Stimulated activated CD8-positive, alpha-beta memory T cell treated with anti-CD3 and anti-CD28 coated beads, Interleukin-15, amount 100 ng/mL, for 24 hours (primary cell): Measurements from ENCODE around the gene IRGM.
"Not testable (repeated sequence)": the region's sequence is repeated elsewhere in the genome, so short reads cannot be mapped to it uniquely, and the experiment has no call there.

Experiments
- DNase-seq: peaks from one replicate; pipeline ENCODE4 v3.0.0-alpha.2; 2020; ENCODE audit warnings: low read depth

IRGM gene, protein sequence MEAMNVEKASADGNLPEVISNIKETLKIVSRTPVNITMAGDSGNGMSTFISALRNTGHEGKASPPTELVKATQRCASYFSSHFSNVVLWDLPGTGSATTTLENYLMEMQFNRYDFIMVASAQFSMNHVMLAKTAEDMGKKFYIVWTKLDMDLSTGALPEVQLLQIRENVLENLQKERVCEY

DNA sequence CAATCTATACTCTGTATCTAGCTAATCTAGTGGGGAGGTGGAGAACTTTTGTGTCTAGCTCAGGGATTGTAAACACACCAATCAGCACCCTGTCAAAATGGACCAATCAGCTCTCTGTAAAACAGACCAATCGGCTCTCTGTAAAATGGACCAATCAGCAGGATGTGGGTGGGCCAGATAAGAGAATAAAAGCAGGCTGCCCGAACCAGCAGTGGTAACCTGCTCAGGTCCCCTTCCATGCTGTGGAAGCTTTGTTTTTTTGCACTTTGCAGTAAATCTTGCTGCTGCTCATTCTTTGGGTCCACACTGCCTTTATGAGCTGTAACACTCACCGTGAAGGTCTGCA, at the start of gene IRGM:
IRGM (plus strand) TSS at position 214 of the 346 bp plus-strand sequence. CDS start 1,603 bp downstream, outside the sequence.
- not testable (repeated sequence) for DNase-seq

DNA sequence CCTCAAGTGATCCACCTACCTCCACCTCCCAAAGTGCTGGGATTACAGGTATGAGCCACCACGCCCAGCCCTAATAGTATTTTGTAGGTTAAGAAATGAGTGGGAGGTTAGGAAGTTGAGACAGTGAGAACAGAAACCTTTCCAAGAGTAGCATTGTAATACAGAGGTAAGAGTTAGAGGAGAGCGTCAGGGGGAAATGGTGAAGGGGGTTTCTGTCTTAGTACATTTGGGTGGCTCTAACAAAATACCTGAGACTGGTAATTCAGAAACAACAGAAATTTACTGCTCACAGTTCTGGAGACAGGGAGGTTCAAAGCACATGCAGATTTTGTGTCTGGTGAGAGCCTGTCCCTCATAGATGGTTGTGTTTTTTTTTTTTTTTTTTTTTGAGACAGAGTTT, 48.9 kb upstream of the IRGM start:
- DNase-seq = no peak

DNA sequence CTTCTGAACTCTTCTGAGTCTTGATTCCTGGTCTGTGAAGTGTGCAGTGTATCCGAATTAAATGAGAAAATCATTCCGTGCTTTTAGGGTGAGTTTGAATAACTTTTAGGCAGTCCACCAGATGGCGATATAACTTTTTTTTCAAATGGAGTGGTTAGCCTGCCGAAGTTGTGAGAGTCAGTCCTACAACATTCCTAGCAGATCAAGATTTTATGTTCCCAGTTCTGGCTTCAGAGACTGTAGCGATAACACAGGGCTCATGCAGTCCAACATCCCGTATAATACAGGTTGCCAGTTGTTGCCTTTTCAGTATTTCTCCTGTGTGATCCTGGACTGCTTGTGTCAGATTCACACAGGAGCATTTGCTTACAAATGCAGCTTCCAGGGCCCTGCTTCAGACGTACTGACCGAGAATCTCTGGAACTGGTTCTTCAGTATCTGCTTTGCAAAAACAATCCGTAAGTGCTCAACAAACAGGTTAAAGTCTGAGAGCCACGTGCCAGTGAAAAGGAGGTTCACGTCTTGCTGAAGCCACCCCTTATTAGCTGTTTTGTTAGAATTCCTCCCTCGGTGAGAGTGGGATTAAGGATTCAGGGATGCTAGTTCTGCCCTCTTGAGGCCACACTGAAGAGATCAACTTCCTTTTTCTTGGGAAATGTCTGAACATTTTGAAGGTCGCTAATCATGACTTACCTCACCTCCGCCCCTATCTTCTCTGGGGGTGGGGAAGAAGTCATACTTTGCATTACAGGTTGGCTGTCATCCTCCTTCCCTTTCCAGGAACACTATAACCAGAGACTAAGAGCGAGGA, 45.0 kb upstream of the IRGM start:
- DNase-seq = no peak

DNA sequence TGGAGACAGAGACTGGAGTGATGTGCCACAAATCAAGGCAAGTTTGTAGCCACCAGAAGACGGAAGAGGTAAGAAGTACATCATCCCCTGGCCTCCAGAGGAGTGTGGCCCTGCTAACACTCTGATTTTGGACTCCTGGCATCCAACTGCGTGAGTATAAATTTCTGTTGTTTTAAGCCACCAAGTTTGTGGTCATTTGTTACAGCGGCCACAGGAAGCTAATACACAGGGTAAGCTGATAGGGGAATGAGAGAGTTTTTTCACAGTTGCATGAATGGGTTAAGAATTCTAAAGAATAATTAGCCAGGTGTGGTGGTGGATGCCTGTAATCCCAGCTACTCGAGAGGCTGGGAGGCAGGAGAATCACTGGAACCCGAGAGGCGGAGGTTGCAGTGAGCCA, 41.9 kb upstream of the IRGM start:
- no peak for DNase-seq

DNA sequence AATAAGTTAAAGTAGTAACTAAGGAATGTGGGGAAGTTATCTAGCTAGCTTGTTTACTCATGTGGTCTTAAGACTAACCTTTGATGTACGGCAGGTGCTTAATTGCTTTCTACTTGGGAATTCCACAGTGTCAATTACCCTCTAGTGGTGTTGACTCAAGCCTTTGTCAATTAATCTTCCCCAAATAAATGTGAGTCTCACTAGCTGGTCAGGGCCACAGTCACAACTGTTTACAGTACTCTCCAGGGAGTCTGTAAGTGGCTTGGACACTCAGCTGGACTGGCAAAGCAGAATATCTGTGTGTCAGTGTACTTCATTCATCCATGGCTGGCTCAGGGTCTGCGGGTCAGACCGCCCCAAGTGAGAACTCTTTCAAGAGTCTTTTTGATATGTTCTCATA, 37.0 kb upstream of the IRGM start:
- DNase-seq = no peak

DNA sequence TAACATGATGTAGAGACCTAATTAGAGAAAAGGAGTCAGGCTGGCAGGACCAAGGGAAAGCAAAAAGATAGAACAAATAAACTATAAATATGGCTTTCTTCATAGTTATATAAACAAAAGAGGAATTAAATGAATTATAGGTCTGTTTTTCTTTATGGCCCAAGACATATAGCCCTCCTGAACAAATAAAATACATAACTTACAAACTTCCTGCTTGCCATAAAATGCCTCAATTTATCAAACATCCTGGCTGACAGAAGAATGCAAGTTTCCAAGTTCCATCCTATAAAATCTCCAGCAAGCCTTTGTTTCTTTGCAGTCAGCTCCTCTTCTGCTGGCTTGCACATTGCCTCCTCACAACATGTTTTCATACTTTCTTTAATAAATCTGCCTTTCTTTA, 31.3 kb upstream of the IRGM start:
- DNase-seq = no peak

DNA sequence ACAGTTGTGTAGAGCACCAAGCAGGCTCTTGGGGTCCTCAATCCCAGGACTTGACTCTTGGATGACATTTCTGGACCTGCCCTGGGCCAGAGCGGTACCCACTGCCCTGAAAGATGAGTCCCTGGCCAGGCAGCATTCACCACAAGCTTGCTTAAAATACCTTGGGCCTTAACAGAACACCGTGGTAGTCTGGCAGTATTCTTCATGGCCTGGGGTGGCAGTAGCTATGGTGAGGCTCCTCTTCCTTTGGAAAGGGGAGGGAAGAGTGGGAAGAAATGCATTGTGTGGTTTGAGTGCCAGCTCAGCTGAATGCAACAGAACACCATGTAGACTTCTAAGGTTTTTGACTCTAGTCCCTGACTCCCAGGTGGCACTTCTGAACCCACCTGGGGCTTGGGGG, 29.4 kb upstream of the IRGM start:
- DNase-seq = no peak

DNA sequence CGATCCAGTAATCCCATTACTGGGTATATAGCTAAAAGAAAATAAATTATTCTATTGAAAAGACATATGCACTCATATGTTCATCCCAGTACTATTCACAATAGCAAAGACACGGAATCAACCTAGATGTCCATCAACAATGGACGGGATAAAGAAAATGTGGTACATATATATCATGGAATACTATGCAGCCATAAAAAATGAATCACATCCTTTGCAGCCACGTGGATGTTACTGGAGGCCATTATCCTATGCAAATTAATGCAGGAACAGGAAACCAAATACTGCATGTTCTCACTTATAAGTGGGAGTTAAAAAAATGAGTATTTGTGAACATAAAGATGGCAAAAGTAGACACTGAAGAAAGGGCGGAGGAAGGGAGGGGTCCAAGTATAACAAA, 16.6 kb upstream of the IRGM start:
- DNase-seq = no peak

DNA sequence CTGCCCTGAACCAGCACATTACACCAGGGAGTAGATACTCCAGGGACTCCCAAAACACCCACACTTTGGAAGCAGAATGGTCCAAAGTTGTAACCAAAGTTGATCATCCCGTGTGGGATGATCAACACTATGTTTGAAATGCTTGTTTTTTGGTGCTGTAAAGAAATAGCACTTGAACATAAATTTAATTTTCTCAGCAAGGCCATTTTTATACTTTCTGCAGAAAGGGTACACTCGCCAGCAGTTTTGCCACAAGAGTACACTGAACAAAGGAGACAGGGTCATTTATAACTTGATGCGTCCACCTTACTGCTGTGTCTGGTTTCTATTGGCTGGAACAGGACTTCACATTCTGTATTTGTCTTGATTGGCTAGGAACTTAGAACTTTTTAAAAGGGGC, 14.5 kb upstream of the IRGM start:
- DNase-seq = not testable (repeated sequence)

DNA sequence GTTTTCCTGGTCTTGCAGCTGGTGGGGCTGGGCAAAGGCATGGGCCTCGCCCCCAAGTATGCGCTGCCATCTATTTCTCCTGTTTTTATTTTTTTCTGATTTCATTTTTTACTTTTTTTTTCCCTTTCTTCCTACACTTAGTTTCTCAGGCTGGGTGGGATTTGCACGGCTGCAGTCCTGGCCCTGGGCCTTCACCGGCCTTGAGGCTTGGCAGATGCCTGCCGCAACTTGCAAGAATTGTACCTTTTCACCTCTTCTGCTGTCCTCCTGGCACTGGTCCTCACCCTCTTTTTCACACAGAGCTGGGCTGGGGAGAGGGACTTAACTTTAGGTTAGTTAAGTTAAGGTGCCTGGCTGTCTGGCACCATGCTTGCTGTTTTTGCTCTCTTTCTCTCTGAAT, 10.3 kb upstream of the IRGM start:
- no peak for DNase-seq

DNA sequence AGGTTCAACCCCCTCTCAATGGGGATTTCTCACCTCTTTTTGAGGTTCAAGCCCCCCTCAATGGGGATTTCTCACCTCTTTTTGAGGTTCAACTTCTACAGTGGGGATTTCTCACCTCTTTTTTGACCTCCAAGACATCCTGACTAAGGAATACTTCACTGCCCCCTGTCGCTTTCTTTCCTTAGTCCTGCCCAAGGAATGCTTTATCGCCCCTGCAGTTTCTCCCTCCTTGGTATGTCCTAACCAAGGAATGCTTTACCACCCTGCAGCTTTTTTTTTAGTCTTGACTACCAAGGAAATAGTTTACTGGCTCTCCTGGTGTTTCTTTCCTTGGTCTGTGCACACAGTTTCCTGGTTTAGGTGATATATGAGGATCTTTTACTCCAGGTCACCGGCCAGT, 9.6 kb upstream of the IRGM start:
- DNase-seq = no peak

DNA sequence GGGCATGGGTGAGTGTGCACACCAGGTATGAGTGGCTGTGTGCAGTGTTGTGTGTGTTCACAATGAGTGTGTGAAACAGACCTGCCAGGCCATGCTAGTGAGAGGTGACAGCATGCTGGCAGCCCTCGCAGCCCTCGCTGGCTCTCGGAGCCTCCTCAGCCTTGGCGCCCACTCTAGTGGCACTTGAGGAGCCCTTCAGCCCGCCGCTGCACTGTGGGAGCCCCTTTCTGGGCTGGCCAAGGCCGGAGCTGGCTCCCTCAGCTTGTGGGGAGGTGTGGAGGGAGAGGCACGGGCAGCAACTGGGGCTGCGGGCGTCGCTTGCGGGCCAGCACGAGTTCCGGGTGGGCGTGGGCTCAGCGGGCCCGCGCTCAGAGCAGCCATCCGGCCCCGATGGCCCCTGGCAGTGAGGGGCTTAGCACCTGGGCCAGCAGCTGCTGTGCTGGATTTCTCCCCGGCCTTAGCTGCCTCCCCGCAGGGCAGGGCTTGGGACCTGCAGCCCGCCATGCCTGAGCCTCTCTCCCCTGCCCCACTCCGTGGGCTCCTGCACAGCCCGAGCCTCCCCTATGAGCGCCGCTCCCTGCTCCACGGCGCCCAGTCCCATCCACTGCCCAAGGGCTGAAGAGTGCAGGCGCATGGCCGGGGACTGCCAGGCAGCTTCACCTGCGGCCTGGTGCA, 999 bp upstream of the IRGM start:
- not testable (repeated sequence) for DNase-seq

DNA sequence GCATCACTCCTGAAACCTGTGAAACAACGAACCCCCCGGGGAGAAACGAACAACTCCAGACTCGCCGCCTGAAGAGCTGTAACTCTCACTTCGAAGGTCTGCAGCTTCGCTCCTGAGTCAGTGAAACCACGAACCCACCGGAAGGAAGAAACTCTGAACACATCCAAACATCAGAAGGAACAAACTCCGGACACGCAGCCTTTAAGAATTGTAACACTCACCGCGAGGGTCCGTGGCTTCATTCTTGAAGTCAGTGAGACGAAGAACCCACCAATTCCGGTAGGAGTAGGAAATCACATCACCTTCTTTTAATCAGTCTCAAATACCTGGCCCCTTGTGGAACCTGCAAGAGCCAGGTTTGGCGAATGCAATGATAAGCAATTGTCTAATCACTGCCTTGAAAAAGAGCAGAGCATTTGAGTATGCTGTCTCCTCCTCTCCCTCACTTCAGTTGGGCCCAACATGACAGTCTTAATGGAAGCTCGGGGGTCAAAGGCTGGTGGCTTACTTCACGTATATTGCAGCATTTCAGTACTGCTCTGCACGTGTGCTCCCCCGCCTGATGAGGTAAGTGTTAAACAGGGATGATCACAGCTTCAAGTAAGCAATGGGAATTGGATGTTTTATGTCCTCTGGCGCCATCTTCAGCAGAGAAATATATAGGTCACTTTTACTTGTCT, 473 bp downstream of the IRGM start:
- no peak for DNase-seq

DNA sequence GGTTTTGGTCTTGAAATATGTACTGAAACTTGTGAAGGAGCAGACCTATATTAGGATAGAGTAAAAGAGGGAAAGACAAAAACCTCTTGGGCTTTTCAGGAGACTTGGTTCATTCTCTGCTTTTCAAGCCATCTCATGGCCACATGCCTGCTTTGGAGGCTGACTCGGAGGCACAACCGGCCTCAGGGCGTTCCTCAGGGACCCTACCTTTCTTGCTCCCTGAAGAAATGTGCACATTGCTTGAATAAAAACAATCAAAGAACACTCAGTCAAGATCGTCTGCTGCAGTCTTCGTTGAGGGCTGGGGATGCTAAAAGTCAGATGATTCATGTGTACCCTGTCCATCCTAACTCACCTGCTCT, 994 bp downstream of the IRGM start:
- no peak for DNase-seq

DNA sequence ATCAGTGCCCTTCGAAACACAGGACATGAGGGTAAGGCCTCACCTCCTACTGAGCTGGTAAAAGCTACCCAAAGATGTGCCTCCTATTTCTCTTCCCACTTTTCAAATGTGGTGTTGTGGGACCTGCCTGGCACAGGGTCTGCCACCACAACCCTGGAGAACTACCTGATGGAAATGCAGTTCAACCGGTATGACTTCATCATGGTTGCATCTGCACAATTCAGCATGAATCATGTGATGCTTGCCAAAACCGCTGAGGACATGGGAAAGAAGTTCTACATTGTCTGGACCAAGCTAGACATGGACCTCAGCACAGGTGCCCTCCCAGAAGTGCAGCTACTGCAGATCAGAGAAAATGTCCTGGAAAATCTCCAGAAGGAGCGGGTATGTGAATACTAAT, 1.9 kb downstream of the IRGM start:
- no peak for DNase-seq

DNA sequence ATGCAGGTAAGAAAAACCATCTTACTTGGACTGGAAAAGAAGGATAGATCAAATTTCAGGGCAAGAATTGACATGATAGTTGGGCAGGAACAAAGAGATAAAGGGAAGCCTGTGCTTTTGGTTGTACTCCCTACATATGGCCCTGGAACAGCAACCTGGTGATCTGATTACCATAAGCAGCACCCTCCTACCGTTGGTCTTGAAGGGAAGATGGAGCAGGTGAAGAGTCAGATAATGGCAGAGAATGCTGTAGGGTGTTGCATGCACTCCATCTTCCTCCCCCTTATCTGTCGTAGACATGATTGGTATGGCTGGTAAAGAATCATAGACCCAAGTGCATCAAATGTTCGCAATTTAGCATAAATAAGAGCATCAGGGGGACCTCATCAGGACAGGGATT, 4.7 kb downstream of the IRGM start:
- no peak for DNase-seq

DNA sequence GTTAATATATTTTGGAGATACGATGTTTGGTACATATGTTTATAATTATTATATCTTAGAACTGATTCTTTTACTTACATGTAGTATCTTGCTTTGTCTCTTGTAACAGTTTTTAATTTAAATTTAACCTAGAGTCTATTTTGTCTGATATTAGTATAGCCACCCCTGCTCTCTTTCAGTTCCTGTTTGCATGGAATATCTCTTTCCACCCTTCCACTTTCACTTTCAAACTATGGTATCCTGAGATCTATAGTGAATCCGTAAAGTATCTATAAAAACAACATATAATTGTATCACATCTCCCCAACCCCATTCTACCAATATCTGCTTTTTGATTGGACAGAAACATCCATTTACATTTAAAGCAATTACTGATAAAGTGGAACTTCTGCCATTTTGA, 7.2 kb downstream of the IRGM start:
- no peak for DNase-seq

DNA sequence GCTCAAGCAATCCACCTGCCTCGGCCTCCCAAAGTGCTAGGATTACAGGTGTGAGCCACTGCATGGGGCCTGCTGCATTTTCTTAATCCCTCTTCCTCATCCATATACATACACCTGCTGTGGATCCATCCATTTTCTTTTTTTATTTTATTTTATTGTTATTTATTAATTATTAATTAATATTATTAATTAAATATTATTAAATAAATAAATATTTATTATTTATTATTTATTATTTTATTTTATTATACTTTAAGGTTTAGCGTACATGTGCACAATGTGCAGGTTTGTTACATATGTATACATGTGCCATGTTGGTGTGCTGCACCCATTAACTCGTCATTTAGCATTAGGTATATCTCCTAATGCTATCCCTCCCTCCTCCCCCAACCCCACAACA, 10.4 kb downstream of the IRGM start:
- DNase-seq = not testable (repeated sequence)

DNA sequence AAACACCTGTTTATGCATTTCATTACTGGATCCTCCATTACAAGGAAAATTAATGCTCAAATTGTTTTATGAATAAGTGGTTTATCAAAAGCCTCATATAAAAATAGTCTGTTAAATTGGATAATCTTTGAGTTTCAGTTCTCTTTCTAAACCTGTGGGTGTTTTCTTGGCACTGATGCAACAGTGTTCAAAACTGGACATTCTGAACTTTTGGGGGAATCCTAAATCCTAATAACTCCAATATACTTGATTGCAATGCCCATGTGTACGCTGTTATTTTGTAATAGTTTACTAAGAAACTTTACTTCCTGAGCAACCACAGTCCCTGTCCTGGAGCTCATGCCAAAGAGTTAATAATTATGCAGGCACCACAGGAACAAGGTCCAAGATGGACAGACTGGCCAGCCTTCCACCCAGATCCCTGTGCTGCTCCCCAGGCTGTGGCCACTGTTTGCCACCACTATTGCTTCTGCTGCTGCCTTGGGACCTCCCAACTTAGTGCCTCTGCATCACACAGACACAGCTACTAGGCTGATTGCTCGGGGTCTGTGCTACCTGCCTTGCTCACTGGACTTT, 14.0 kb downstream of the IRGM start:
- DNase-seq = no peak

DNA sequence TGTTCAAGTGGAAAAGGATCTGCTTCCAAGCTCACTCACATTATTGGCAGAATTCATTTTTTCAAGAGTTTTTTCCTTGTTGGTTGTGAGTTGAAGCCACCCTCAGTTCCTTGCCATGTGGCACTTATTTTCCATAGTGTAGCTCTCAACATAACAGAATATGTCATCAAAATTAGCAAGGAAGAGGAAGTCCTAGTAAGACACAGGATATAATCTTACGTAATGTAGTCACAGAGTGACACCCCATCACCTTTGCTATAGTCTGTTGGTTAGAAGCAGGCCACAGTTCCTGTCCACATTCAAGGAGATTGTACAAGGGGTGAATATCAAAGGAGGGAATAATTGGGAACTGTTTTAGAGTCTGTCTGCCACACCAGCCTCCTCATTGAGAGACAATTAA, 15.7 kb downstream of the IRGM start:
- no peak for DNase-seq

DNA sequence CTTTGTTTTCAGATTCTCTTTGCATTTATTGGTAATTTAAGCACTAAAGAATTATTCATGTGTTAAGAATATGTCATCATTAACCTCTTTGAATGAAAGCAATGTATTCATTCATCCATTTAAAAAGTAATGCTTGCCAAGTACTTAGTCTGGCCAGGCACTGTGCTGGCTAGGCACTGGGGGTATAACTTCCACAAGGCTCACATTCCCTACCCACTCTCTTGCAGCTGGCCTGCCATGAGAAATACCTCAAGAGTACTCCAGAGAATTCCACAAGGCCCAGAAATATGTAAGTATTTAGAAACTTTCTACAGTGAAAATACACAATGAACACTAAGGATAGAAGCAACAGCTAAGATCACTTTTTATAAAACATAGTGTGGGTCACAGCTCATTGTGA, 33.0 kb downstream of the IRGM start:
- no peak for DNase-seq
